ENCODE data around the gene DPP10.

- TF ChIP-seq BHLHE40 (IDR thresholded peaks at IDR 0.05; ENCODE audit: borderline replicate concordance) (no peak), FOXM1 (IDR thresholded peaks at IDR 0.05; ENCODE audit: borderline replicate concordance) (no peak), SP1 (IDR thresholded peaks at IDR 0.05) (no peak), SUZ12 (IDR thresholded peaks at IDR 0.05) (no peak), ELF4 (IDR thresholded peaks at IDR 0.05) (no peak), TARDBP (IDR thresholded peaks at IDR 0.05) (no peak), FOXA1 (IDR thresholded peaks at IDR 0.05) (no peak), NFRKB (IDR thresholded peaks at IDR 0.05) (no peak), L3MBTL2 (conservative IDR thresholded peaks at IDR 0.05) (no peak)
Measured at GRCh38 chr2:115160531-115161080, 718.2 kb downstream of the DPP10 start.
